DND-41 (cell line): ENCODE measurements around the gene RADIL.

Source experiments
- ATAC-seq: fragments of 200-7000 bp; cut with Tn5 transposase; 3 replicates; pipeline ENCODE4 v1.9.1; 2021; ENCODE audit warnings: low read depth; ENCODE audit not compliant: insufficient read depth
- DNase-seq: peaks from one replicate; pipeline ENCODE4 v3.0.0-alpha.2; 2020
- H2AFZ ChIP-seq: 2 replicates; pipeline ENCODE4 v1.6.0; 2012; ENCODE audit warnings: low read depth, low read length
- H3K27ac ChIP-seq: 2 replicates; pipeline ENCODE4 v1.5.1; 2012; ENCODE audit warnings: low read length, inconsistent platforms
- H3K27me3 ChIP-seq: fragments of 200-600 bp; sonication (generic); 2 replicates; pipeline ENCODE4 v1.6.0; 2012; ENCODE audit warnings: low read length, mild to moderate bottlenecking, inconsistent platforms; ENCODE audit not compliant: insufficient read depth, poor library complexity
- H3K36me3 ChIP-seq: 2 replicates; pipeline ENCODE4 v1.5.1; 2012; ENCODE audit warnings: low read length, inconsistent platforms; ENCODE audit not compliant: insufficient read depth
- H3K4me1 ChIP-seq: 2 replicates; pipeline ENCODE4 v1.5.1; 2012; ENCODE audit warnings: mild to moderate bottlenecking, low read length; ENCODE audit not compliant: insufficient read depth
- H3K4me2 ChIP-seq: 2 replicates; pipeline ENCODE4 v1.6.0; 2012; ENCODE audit warnings: mild to moderate bottlenecking, moderate library complexity, low read length, inconsistent platforms; ENCODE audit not compliant: insufficient read depth
- H3K4me3 ChIP-seq, 2 experiments: fragments of 200-600 bp in 1 of 2; shearing (Covaris generic) in 1 of 2; 2 replicates each; pipeline ENCODE4 v1.5.1; 2012 to 2016; ENCODE audit warnings: inconsistent platforms in 2 of 2, low read length in 2 of 2, mild to moderate bottlenecking in 2 of 2, low read depth in 1 of 2, moderate library complexity in 1 of 2
- H3K79me2 ChIP-seq: 2 replicates; pipeline ENCODE4 v1.6.0; 2012; ENCODE audit warnings: low read length, inconsistent platforms; ENCODE audit not compliant: insufficient read depth
- H3K9ac ChIP-seq: 2 replicates; pipeline ENCODE4 v1.6.0; 2012; ENCODE audit warnings: low read depth, mild to moderate bottlenecking, inconsistent platforms, low read length, moderate library complexity
- H3K9me3 ChIP-seq: 2 replicates; pipeline ENCODE4 v1.5.1; 2012; ENCODE audit warnings: low read length, moderate library complexity, mild to moderate bottlenecking, inconsistent platforms; ENCODE audit not compliant: insufficient read depth, severe bottlenecking
- H4K20me1 ChIP-seq: 2 replicates; pipeline ENCODE4 v1.6.0; 2012; ENCODE audit warnings: low read length; ENCODE audit not compliant: insufficient read depth
- CTCF ChIP-seq: IDR thresholded peaks from 2 replicates; pipeline ENCODE4 v1.5.1; 2012; ENCODE audit warnings: borderline replicate concordance, low read length, moderate library complexity, mild to moderate bottlenecking; ENCODE audit not compliant: poor library complexity, severe bottlenecking; ENCODE audit errors: extremely low read depth
- EZH2 ChIP-seq: IDR thresholded peaks from 3 replicates; pipeline ENCODE4 v1.6.1; 2012; ENCODE audit warnings: borderline replicate concordance, low read depth, mild to moderate bottlenecking, moderate library complexity, low read length, inconsistent platforms; ENCODE audit not compliant: severe bottlenecking

RADIL gene

GRCh38 chr7:4861227-4861626 is 22.3 kb downstream of the RADIL start:
- no peak for DNase-seq
- Histone ChIP-seq H3K79me2 (no peaks in the 10 kb centered on the region), H3K9ac (no peak overlapping the region), H3K27ac (no peak overlapping the region), H2AFZ (no peak overlapping the region), H3K4me1 (no peaks in the 10 kb centered on the region), H4K20me1 (no peaks in the 10 kb centered on the region), H3K36me3 (no peaks in the 10 kb centered on the region), H3K4me3 (no peak overlapping the region), H3K27me3 (peaks cover 21% of the 10 kb centered on the region), H3K4me2 (no peak overlapping the region), H3K9me3 (no peaks in the 10 kb centered on the region)
- no peak for TF ChIP-seq EZH2
- TF ChIP-seq CTCF, result no peak
- no peak for ATAC-seq

- H3K36me3 ChIP-seq, result no peaks in the 10 kb centered on the region
- H3K79me2 ChIP-seq, result no peaks in the 10 kb centered on the region
- no peaks in the 10 kb centered on the region for H3K4me1 ChIP-seq
- DNase-seq, result no peak
- H3K4me3 ChIP-seq, result no peak overlapping the region
- no peak for ATAC-seq
- H4K20me1 ChIP-seq, result no peaks in the 10 kb centered on the region
- H3K9ac ChIP-seq, result no peak overlapping the region
- no peak overlapping the region for H3K4me2 ChIP-seq
- no peak overlapping the region for H2AFZ ChIP-seq
- H3K9me3 ChIP-seq, result no peaks in the 10 kb centered on the region
- no peak overlapping the region for H3K27ac ChIP-seq
- no peak for TF ChIP-seq EZH2
- H3K27me3 ChIP-seq, result no peaks in the 10 kb centered on the region
Observed at GRCh38 chr7:4857189-4857588, 26.3 kb downstream of the RADIL start.

- Histone ChIP-seq H3K4me2 (no peak overlapping the region), H3K27me3 (no peaks in the 10 kb centered on the region), H3K79me2 (no peaks in the 10 kb centered on the region), H2AFZ (no peak overlapping the region), H3K4me3 (no peak overlapping the region), H4K20me1 (no peaks in the 10 kb centered on the region), H3K4me1 (no peaks in the 10 kb centered on the region), H3K27ac (no peak overlapping the region), H3K36me3 (no peaks in the 10 kb centered on the region), H3K9ac (no peak overlapping the region), H3K9me3 (peaks cover 3% of the 10 kb centered on the region)
- ATAC-seq (no peak), DNase-seq (no peak)
- TF ChIP-seq EZH2 (no peak), CTCF (no peak)
Observed at GRCh38 chr7:4856336-4857057, 27.0 kb downstream of the RADIL start.

GRCh38 chr7:4854916-4855315 is 28.6 kb downstream of the RADIL start:
- H3K4me1 ChIP-seq, result no peaks in the 10 kb centered on the region
- H3K36me3 ChIP-seq, result no peaks in the 10 kb centered on the region
- no peak overlapping the region for H3K4me3 ChIP-seq
- no peaks in the 10 kb centered on the region for H3K79me2 ChIP-seq
- TF ChIP-seq CTCF (no peak), EZH2 (no peak)
- DNase-seq, result no peak
- no peak for ATAC-seq
- H4K20me1 ChIP-seq, result no peaks in the 10 kb centered on the region
- no peak overlapping the region for H2AFZ ChIP-seq
- H3K27me3 ChIP-seq, result peaks cover 3% of the 10 kb centered on the region
- H3K9me3 ChIP-seq, result peaks cover 7% of the 10 kb centered on the region
- no peak overlapping the region for H3K27ac ChIP-seq
- H3K4me2 ChIP-seq, result no peak overlapping the region
- H3K9ac ChIP-seq, result no peak overlapping the region
